Measurements from ENCODE around the gene ZNF709. TPM values are rescaled to one million over a fixed set of nuclear protein-coding genes. Genes with fewer than 3 reads are reported as not detected.
"Not testable (repeated sequence)": the region's sequence is repeated elsewhere in the genome, so short reads cannot be mapped to it uniquely, and the experiment has no call there.

Gene ZNF709
- total and polyA plus RNA-seq, 7 donors = 0.46 to 8.3 (median 2.4) TPM

- intact Hi-C loops (cut with DNase I) = no loop called here
- H3K27ac ChIP-seq = no peak overlapping the region
- no peak overlapping the region for H3K4me3 ChIP-seq
- TF ChIP-seq CTCF (IDR thresholded peaks at IDR 0.05) (no peak), POLR2AphosphoS5 (IDR thresholded peaks at IDR 0.05) (no peak), EP300 (IDR thresholded peaks at IDR 0.05) (no peak), POLR2A (IDR thresholded peaks at IDR 0.05) (no peak)
- H3K9me3 ChIP-seq = peaks cover 0 to 8% (median 0%) of the 10 kb centered on the region in 4 donors
- peaks cover 0 to 4% (median 0%) of the 10 kb centered on the region in 4 donors for H3K36me3 ChIP-seq
- no peak for DNase-seq
- no peaks in the 10 kb centered on the region for H3K27me3 ChIP-seq
- H3K4me1 ChIP-seq = no peaks in the 10 kb centered on the region
- WGBS, 2 donors = 76 to 94% methylated on average over 10 of the region's 10 CpGs
These were observed 33.8 kb downstream of the ZNF709 start for GRCh38 chr19:12450844-12451243.

GRCh38 chr19:12448808-12449207 lies 35.8 kb downstream of the ZNF709 start:
- Histone ChIP-seq H3K27me3 (no peaks in the 10 kb centered on the region), H3K27ac (no peak overlapping the region), H3K4me1 (no peaks in the 10 kb centered on the region), H3K36me3 (no peaks in the 10 kb centered on the region), H3K9me3 (peaks cover 0 to 8% (median 0%) of the 10 kb centered on the region in 4 donors), H3K4me3 (no peak overlapping the region)
- intact Hi-C loops (cut with DNase I) = no loop called here
- 42 to 95% methylated on average over 2 of the region's 2 CpGs for WGBS, 2 donors
- no peak for DNase-seq
- no peak for TF ChIP-seq POLR2AphosphoS5 (IDR thresholded peaks at IDR 0.05)
- TF ChIP-seq CTCF (IDR thresholded peaks at IDR 0.05) = no peak
- TF ChIP-seq POLR2A (IDR thresholded peaks at IDR 0.05) = no peak
- no peak for TF ChIP-seq EP300 (IDR thresholded peaks at IDR 0.05)

- WGBS, 2 donors = 0% methylated on average over 59 of the region's 59 CpGs
- peak within 1 kb of the TSS; percentile 88 to 94 (median 90) for H3K27ac ChIP-seq
- intact Hi-C loops (cut with DNase I) = loop anchor here (1.0 to 5.0 kb wide), 2 partner anchors 40 to 57 kb away; no protein-coding TSS in a partner anchor
- peak within 1 kb of the TSS; percentile 69 to 83 (median 78) for H3K4me3 ChIP-seq
- H3K36me3 ChIP-seq = no peaks in the 10 kb centered on the region
- TF ChIP-seq CTCF (IDR thresholded peaks at IDR 0.05) (no peak), POLR2AphosphoS5 (IDR thresholded peaks at IDR 0.05) (peak; percentile 55 to 85 (median 80)), EP300 (IDR thresholded peaks at IDR 0.05) (no peak), POLR2A (IDR thresholded peaks at IDR 0.05) (peak in 1 of 2 donors; percentile 40)
- DNase-seq = peak; percentile 99
- no peaks in the 10 kb centered on the region for H3K9me3 ChIP-seq
- peaks cover 0 to 6% (median 6%) of the 10 kb centered on the region in 4 donors for H3K4me1 ChIP-seq
- H3K27me3 ChIP-seq = no peaks in the 10 kb centered on the region
These were observed 43.9 kb downstream of the ZNF709 start, which contains the start of gene ZNF443 for GRCh38 chr19:12440541-12441316. Gene ZNF443 (minus strand): TSS chr19:12441021. CDS start chr19:12440914, 107 bp downstream.

GRCh38 chr19:12439686-12440540 lies 44.7 kb downstream of the ZNF709 start:
- H3K9me3 ChIP-seq, H3K36me3 ChIP-seq, H3K4me1 ChIP-seq, H3K27me3 ChIP-seq: not testable (repeated sequence)
- 1 to 2% methylated on average over 23 to 28 of the region's 28 CpGs for WGBS, 2 donors
- peak; percentile 64 for DNase-seq
- Histone ChIP-seq H3K27ac (peak overlapping the region; percentile 88 to 94 (median 90)), H3K4me3 (peak overlapping the region; percentile 69 to 83 (median 78))
- intact Hi-C loops (cut with DNase I) = loop anchor here (5.0 kb wide), 1 partner anchor 57 kb away; no protein-coding TSS in a partner anchor

GRCh38 chr19:12430726-12431299 lies 53.8 kb downstream of the ZNF709 start:
- intact Hi-C loops (cut with DNase I); H3K27me3 ChIP-seq; H3K27ac ChIP-seq; H3K4me1 ChIP-seq; DNase-seq; H3K4me3 ChIP-seq: not testable (repeated sequence)
- WGBS, 2 donors = 98 to 99% methylated on average over 6 of the region's 6 CpGs
- H3K36me3 ChIP-seq = peaks cover 0 to 25% (median 7%) of the 10 kb centered on the region in 4 donors
- H3K9me3 ChIP-seq = peaks cover 0 to 12% (median 2%) of the 10 kb centered on the region in 4 donors

All from sigmoid colon (tissue), 7 donors.